ENCODE data around the gene BABAM1. TPM values are rescaled to one million over a fixed set of nuclear protein-coding genes. Genes with fewer than 3 reads are reported as not detected.

Gene BABAM1
- total RNA-seq, 6 experiments from 2014 or later: 105 to 128 (median 120) TPM

DNA sequence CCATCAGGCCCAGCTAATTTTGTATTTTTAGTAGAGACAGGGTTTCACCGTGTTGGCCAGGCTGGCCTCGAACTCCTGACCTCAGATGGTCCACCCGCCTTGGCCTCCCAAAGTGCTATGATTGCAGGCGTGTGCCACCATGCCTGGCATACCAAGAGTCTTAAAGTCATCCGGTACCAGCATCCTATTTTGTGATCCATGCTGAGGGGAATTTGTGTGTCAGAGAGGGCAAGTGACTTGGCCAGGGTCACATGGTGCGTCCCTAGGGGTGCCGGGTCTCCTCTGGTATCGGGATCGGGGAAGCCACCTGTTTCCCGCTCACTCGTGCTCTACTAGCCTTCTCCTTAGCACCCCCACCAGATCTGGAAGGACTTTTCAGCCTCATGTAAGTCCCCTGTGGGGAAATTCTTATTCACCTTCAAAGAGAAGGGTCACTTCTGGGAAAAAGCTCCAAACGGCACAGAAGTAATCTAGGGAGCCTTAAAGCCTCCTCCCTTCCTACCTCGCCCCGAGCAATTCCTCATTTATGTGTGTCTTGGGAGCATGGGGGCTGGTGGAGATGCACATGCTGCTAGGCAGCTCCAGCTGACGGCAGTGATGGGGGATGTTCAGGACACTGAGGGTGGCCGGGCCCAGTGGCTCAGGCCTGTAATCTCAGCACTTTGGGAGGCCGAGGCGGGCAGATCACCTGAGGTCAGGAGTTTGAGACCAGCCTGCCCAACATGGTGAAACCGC, 8.4 kb downstream of the BABAM1 start:
- H3K4me1 Mint-ChIP-seq (ENCODE audit: low read depth): no peaks in the 10 kb centered on the region
- DNase-seq: no peak
- H3K36me3 Mint-ChIP-seq (ENCODE audit: low read depth): peaks cover 16% of the 10 kb centered on the region; the same call in 1 of the 2 replicates
- no peaks in the 10 kb centered on the region; the same call in 1 of the 2 replicates for H3K27me3 Mint-ChIP-seq (ENCODE audit: insufficient read depth)
- no peak overlapping the region for H3K4me3 Mint-ChIP-seq
- no peaks in the 10 kb centered on the region for H3K9me3 Mint-ChIP-seq
- no peak for TF ChIP-seq CTCF (IDR thresholded peaks at IDR 0.05)
- no peak overlapping the region for H3K27ac Mint-ChIP-seq

GRCh38 chr19:17279436-17279835, 12.2 kb downstream of the BABAM1 start:
- peaks cover 12% of the 10 kb centered on the region; the same call in 1 of the 2 replicates for H3K36me3 Mint-ChIP-seq (ENCODE audit: low read depth)
- DNase-seq: no peak
- no peaks in the 10 kb centered on the region for H3K9me3 Mint-ChIP-seq
- H3K27ac Mint-ChIP-seq: no peak overlapping the region
- no peak for TF ChIP-seq CTCF (IDR thresholded peaks at IDR 0.05)
- no peak overlapping the region for H3K4me3 Mint-ChIP-seq
- H3K27me3 Mint-ChIP-seq (ENCODE audit: insufficient read depth): peaks cover 4% of the 10 kb centered on the region
- peaks cover 5% of the 10 kb centered on the region for H3K4me1 Mint-ChIP-seq (ENCODE audit: low read depth)

DNA sequence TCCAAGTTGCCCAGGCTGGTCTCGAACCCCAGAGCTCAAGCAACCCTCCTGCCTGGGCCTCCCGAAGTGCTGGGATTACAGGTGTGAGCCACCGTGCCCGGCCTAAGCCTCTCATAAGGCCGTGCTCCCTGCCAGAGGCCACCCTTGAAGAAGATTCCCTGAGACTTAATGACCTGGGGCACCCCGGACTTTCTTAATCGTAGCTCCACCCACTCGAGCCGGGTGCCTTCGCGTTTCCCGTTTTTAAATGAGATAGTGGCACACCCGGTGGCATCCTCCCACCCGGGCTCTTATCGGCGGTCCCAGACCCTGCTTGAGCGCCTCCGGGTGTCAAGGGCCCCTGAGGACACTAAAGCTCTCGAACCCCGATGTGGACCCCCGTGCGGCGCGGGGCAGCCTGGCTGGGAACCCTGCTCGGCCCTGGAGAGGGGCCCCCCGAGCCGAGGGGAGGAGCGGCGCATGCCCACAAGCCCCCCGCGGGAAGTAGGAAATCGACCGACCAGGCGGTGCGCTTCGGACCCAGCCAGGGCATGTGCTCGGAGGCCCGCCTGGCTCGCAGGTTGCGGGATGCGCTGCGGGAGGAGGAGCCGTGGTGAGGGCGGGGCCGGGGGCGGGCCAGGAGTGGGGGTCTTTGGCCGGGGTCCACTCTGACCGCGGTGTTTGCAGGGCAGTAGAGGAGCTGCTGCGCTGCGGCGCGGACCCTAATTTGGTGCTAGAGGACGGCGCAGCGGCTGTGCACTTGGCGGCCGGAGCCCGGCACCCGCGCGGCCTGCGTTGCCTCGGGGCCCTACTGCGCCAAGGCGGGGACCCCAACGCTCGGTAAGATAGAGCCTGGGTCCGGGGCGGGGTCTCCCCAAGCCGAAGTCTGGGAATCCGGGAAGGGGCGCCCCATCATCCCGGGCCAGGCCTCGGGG, 14.4 kb downstream of the BABAM1 start, which contains the start of gene ANKLE1:
ANKLE1 (plus strand) TSS at position 511 of the 914 bp plus-strand sequence; CDS start at position 531, 20 bp downstream.
- Mint-ChIP-seq H3K4me3 (peak within 1 kb of the TSS; percentile 82), H3K27me3 (ENCODE audit: insufficient read depth) (peaks cover 4% of the 10 kb centered on the region)
- DNase-seq: no peak

GRCh38 chr19:17282488-17283125, 15.4 kb downstream of the BABAM1 start:
- Mint-ChIP-seq H3K9me3 (no peaks in the 10 kb centered on the region), H3K4me1 (ENCODE audit: low read depth) (peaks cover 5% of the 10 kb centered on the region), H3K4me3 (peak overlapping the region; percentile 82), H3K36me3 (ENCODE audit: low read depth) (no peaks in the 10 kb centered on the region; the same call in 1 of the 2 replicates), H3K27me3 (ENCODE audit: insufficient read depth) (peaks cover 4% of the 10 kb centered on the region), H3K27ac (no peak overlapping the region)
- TF ChIP-seq CTCF (IDR thresholded peaks at IDR 0.05): peak; percentile 95
- DNase-seq: peak; percentile 70

More for the DNA sequence above, 14.4 kb downstream of the BABAM1 start, which contains the start of gene ANKLE1:
- H3K36me3 Mint-ChIP-seq (ENCODE audit: low read depth): peaks cover 9% of the 10 kb centered on the region; the same call in 1 of the 2 replicates
- no peak within 1 kb of the TSS for H3K27ac Mint-ChIP-seq
- H3K9me3 Mint-ChIP-seq: no peaks in the 10 kb centered on the region
- peaks cover 5% of the 10 kb centered on the region for H3K4me1 Mint-ChIP-seq (ENCODE audit: low read depth)
- TF ChIP-seq CTCF (IDR thresholded peaks at IDR 0.05): no peak

DNA sequence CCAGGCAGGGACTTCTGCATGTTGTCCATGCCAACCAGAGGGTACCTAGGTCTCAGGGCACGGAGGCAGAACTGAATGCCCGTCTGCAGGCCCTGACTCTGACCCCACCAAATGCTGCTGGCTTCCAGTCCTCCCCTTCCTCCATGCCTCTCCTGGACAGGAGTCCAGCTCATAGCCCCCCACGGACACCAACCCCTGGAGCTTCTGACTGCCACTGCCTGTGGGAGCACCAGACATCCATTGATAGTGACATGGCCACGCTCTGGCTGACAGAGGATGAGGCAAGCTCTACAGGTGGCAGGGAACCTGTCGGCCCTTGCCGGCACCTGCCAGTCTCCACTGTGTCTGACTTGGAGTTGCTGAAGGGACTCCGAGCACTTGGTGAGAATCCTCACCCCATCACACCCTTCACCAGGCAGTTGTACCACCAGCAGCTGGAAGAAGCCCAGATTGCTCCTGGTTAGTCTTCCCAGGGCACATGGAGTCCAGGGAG, 16.3 kb downstream of the BABAM1 start:
- no peak for TF ChIP-seq CTCF (IDR thresholded peaks at IDR 0.05)
- Mint-ChIP-seq H3K4me1 (ENCODE audit: low read depth) (peaks cover 5% of the 10 kb centered on the region), H3K36me3 (ENCODE audit: low read depth) (no peaks in the 10 kb centered on the region; the same call in 1 of the 2 replicates), H3K27ac (no peak overlapping the region), H3K4me3 (no peak overlapping the region), H3K9me3 (no peaks in the 10 kb centered on the region), H3K27me3 (ENCODE audit: insufficient read depth) (peaks cover 4% of the 10 kb centered on the region)
- DNase-seq: no peak

All from HFFc6 (cell line).